ENCODE results near the gene CEACAM19.

Gene CEACAM19

GRCh38 chr19:44694184-44694579 is 22.9 kb downstream of the CEACAM19 start:
- no peak overlapping the region for H3K4me3 ChIP-seq (ENCODE audit: low read depth, low read length)
- peak; percentile 17; the same call in 1 of the 2 replicates for TF ChIP-seq CTCF (IDR thresholded peaks at IDR 0.05; ENCODE audit: low read depth, low read length)

DNA sequence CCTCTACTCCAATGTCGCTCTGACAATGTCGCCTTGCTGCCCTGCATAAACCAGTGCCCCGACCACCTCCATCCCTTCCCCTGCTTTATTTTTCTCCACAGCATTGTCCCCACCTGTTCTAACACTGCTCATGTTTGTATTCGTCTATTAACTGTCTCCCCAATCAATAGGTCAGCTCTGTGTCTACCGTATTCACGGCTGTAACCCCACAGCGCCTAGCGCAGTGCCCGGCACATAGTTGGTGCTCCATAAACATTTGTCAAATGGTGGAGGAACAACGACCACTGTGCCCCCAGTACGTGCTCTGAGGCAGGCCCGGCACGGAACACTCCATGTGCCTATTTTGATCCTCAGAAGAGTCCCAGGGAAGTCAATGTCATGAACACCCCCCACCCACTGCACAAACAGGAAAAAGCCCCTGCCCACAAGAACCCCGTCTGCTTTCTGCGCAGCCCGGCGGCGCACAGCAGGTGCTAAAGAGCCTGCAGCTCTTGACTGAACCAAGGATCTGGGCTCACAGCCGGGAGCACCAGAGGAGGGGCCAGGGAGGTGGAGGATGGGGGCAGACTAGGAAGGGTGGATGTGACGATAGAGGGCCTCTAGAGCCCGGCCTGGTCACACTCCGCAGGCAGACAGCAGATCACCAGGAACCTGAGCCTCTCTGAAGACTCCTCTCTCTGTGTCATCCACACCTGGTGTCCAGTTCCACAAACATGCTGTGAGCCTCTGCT is 25.8 kb downstream of the CEACAM19 start:
- TF ChIP-seq CTCF (IDR thresholded peaks at IDR 0.05; ENCODE audit: low read depth, low read length): no peak
- no peak overlapping the region for H3K4me3 ChIP-seq (ENCODE audit: low read depth, low read length)

DNA sequence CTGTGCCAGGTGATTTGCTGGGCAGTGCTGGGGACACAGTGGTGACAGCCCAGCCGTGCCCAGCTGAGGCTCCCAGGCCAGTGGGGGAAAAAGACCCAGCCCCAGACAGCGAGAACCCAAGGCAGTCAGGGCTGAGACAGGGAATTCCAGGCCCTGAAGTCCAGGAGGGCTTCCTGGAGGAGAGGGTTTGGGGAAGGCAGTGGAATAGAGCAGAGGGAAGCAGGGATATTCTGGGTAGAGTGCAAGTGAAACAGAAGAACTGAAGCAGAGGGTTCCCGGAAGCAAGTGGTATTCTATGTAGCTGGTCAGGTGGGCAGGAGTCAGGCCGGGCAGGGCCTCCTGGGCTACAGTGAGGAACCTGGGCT is 26.4 kb downstream of the CEACAM19 start:
- no peak overlapping the region for H3K4me3 ChIP-seq (ENCODE audit: low read depth, low read length)
- no peak for TF ChIP-seq CTCF (IDR thresholded peaks at IDR 0.05; ENCODE audit: low read depth, low read length)

DNA sequence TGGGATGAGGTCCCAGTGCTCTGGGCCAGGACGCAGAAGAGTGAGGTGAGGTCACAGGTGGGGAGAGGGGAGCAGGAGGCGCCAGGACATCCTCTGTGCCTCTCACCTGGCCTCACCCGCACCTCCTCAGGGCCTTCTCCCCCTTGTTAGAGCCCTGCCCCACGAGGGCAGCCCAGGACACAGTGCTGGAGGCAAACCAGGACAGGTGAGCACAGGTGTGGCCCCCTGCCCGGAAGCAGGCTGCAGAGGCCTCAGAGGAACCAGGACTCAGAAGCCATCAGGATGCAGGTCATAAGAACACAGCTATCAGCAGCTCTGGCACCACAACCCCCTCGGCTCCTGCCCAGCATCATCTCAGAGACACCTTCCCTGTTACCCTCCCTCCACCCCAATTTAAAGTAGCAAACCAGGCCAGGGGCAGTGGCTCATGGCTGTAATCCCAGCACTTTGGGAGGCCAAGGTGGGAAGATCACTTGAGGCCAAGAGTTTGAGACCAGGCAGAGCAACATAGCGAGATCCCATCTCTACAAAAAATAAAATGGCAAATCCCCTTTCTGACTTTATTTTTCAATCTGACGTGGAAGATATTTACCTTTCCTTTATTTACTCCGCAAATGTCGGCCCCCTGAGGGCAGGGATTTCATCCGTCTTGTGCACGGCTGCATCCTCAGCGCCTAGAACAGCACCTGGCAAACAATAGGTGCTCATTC is 27.4 kb downstream of the CEACAM19 start, which contains the start of gene CEACAM16:
CEACAM16 (plus strand) TSS at position 660 of the 710 bp plus-strand sequence. CDS start 2,306 bp downstream, outside the sequence.
- no peak within 1 kb of the TSS for H3K4me3 ChIP-seq (ENCODE audit: low read depth, low read length)
- TF ChIP-seq CTCF (IDR thresholded peaks at IDR 0.05; ENCODE audit: low read depth, low read length): no peak

DNA sequence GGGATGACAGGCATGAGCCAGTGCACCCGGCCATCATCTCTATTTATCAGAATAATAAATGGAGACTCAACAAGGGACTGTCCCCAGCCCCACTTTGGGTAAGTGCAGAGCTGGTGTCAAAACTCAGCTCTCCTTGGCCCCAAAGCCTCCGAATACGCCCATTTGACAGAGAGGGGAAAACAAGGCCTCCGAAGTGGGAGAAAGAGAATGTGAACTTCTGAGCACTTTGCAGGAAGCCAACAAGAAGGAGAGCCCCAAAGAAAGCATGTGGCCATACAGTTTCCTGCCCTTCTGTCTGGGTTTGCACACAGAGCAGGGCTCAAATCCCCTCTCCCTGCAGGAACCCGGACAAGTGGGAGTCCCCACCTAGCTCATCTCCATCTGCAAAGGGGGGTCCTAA is 29.3 kb downstream of the CEACAM19 start:
- H3K4me3 ChIP-seq (ENCODE audit: low read depth, low read length): no peak overlapping the region
- no peak for TF ChIP-seq CTCF (IDR thresholded peaks at IDR 0.05; ENCODE audit: low read depth, low read length)

DNA sequence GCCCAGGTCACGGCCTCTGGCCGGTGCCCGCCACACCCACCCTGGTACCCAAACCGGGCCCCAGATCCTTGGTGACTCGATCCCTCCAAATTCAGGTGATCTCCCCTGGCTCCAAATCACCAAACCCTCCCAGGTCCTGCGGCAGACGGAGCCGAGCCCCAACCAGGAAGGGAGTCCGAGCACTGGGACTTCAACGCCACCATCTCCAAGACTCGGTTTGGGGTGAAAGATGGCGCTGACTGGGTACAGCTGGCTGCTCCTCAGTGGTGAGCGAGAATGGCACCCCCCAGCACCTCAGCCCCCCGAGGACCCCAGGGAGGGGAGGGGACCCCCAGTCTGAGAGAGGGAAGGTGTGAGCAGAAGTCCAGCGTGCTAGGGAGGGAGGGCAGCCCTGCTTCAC is 29.9 kb downstream of the CEACAM19 start:
- TF ChIP-seq CTCF (IDR thresholded peaks at IDR 0.05; ENCODE audit: low read depth, low read length): no peak
- no peak overlapping the region for H3K4me3 ChIP-seq (ENCODE audit: low read depth, low read length)

GRCh38 chr19:44702551-44703176 is 31.4 kb downstream of the CEACAM19 start:
- no peak for TF ChIP-seq CTCF (IDR thresholded peaks at IDR 0.05; ENCODE audit: low read depth, low read length)
- H3K4me3 ChIP-seq (ENCODE audit: low read depth, low read length): no peak overlapping the region

All from WI38 (cell line).